Measurements from ENCODE around the gene ADH6.
"Not testable (repeated sequence)": the region's sequence is repeated elsewhere in the genome, so short reads cannot be mapped to it uniquely, and the experiment has no call there.

Gene ADH6

DNA sequence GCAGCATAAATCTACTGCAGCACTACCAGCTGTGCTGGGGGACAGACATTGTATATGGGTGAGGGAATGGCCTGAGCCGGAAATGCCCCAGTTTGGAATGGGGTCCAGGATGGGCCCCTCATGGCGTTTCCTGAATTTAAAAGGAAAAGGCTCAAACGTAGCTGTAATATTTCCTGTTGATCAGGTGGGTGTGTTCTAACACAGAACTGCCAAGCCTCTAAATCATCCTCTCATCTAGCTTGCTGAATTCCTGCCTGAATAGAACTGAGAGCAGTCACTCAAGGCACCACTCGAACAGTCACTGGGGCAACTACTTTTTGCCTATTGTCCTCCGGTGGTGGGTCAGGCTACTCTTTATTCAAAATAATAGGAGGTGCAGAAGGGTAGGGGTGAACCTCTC, 28.7 kb downstream of the ADH6 start:
- no peak for DNase-seq (ENCODE audit: low read depth, low spot score)

DNA sequence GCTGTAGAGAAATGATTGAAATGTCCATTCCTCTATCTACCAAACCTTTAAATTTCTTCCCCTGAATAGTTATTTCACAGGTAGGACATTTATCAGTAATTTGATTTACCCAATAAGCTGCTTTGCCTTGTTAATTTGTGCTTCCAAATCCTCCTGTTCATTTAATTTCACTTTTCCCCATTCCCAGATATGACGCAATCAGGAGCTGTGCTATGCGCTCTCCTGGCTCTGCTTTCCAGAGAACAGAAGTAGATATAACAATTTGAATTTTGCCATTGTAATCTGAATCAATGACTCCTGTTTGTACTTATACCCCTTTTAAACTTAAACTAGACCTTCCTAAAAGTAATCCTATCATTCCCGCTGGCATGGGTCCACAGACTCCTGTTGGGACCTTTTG, 29.1 kb downstream of the ADH6 start:
- not testable (repeated sequence) for DNase-seq (ENCODE audit: low read depth, low spot score)

DNA sequence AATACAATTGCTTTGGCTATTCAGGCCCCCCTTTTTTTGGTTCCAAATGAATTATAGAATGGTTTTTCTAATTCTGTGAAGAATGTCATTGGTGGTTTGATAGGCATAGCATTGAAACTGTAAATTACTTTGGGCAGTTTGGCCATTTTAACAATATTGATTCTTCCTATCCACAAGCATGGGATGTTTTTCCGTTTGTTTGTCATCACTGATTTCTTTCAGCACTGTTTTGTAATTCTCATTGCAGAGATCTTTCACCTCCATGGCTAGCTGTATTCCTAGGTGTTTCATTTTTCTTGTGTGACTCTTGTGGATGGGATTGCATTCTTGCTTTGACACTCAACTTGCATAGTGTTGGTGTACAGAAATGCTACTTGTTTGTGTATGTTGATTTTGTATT, 33.0 kb downstream of the ADH6 start:
- DNase-seq (ENCODE audit: low read depth, low spot score): no peak

DNA sequence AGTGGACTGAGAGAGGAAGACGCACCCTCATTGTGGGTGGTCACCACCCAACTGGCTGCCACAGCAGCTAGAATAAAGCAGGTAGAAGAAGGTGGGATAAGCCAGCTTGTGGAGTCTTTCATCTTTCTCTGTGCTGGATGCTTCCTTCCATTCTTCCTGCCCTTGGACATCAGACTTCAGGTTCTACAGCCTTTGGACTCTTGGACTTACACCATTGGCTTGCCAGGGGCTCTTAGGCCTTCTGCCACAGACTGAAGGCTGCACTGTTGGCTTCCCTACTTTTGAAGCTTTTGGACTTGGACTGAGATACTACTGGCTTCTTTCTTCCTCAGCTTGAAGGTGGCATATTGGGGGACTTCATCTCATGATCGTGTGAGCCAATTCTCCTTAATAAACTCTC, 33.5 kb downstream of the ADH6 start:
- DNase-seq (ENCODE audit: low read depth, low spot score): no peak

DNA sequence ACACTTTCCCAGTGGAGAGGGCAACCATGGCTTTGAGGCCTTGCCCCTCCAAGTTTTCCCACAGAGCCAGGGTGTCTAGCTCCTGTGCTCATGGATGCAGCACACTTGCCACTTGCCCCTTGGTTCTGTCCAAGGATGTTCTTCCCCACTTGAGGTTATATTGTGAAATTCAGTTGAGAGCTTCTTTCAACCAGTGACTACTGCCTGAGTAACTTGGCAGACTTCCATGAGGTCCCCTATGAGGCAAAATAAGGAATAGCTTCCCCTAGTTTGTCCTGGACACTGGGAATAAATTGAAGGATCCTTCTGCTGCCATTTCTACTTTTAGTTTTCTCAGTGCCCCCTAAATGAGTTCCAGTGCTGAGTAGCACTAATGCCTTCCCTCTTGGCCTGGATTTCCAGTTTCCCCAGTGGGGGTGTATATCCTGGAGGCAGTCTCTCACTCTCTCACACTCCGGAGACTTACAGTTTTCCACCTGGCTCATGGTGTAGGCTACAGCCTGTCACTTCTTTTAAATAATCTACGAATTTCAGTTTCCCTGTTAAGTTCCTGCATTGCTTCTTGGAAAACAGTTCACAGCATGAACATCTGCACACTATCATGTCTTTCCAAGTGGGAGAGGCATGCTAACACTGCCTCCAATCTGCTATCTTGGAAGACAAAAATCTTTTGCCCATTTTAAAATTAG, 38.5 kb downstream of the ADH6 start:
- DNase-seq (ENCODE audit: low read depth, low spot score): no peak

DNA sequence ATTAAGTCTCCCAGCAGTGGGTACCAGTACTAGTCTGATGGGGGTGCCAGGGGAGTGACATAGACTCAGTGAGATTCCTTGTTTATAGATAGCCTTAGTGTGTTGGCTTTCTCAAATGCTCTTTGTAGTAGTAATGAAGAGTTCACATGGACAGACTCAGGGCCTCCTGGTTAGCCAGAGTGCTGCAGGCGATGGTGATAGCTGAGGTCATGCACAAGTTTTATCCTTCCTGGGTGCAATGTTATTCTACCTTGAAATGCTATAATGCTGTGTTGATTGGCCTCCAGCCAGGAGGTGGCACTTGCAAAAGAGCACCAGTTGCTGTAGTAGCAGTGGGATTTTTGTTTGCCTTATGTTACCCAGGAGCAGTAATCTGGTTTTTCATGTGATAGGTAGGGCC, 39.4 kb downstream of the ADH6 start:
- no peak for DNase-seq (ENCODE audit: low read depth, low spot score)

DNA sequence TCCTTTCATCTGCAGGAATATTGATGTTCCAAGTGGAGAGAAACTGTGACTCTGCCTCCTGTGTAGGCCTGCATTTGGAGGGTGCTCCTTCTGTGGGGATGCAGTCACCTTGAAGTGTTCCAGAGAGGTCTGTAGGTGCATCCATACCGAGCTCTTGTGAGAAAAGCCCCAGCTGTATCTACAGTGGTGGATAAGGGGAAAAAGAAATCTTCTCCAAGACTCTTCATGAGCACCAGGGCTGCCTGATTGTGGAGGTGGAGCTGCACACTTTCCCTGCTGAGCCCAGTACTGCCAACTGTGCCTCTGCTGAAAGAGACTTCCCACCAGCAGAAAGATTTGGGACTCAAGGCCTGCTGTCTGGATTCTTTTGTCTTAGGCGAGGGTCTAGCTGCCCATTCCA, 39.9 kb downstream of the ADH6 start:
- DNase-seq (ENCODE audit: low read depth, low spot score): no peak

DNA sequence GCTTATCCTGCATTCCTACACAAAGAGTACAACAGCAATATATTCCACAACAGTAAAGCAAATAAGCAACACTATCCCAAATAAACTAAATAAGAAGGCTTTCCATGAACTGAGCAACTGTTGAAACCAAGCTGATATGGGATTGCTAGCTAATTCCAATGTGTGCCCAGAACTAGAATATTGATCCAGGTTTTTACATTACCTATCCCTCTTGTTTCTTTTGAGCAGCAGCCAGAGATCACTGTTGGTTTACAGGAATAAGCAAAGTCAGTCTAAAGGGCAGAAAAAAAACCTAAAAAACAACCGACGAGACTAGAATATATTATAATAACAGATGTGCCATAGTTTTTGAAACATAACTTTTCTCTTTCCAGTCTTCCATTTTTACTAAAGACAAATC, 52.5 kb downstream of the ADH6 start:
- DNase-seq (ENCODE audit: low read depth, low spot score): no peak

DNA sequence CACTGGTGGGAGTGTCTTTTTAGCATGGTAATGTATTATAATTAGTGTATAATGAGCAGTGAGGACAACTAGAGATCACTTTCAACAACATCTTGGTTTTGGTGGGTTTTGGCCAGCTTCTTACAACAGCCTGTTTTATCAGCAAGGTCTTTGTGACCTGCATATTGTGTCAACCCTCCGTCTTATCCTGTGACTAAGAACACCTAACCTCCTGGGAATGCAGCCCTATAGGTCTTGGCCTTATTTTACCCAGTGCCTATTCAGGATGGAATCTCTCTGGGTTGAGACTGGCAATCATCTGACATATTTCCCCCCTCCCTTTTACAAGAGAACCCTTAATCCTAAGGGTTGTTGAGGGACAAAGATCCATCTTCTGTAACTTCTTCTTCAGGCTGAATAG, 53.1 kb downstream of the ADH6 start:
- no peak for DNase-seq (ENCODE audit: low read depth, low spot score)

DNA sequence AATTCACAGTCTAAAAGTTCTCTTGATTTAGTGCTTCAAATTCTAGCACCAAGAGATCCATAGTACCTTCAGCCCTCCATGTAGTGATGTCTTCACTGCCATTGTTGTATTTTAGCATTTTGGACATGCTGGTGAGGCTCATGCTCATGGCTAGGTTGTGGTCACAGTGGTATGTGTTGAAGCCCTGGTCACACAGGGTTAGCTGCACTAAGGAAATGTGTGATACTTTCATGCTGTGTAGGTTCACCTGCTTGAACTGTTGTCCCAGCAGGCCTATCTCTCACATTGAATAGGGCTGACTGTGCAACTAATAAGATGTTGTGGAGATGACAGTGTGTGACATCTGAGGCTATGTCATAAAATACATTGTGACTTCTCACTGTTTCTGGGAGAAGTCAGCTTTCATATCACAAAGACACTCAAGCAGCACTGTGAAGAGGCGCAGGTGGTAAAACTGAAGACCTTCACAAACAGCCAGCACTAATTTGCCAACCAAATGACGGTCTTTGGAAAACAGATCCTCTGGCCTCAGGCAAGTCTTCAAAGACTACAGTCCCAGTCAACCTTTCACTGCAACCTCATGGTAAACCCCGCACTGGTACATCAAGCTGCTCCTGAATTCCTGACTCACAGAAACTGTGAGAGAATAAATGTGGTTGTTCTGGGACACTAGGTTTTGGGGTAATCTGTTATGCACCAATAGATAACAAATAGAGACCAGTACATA, 57.5 kb downstream of the ADH6 start:
- no peak for DNase-seq (ENCODE audit: low read depth, low spot score)

DNA sequence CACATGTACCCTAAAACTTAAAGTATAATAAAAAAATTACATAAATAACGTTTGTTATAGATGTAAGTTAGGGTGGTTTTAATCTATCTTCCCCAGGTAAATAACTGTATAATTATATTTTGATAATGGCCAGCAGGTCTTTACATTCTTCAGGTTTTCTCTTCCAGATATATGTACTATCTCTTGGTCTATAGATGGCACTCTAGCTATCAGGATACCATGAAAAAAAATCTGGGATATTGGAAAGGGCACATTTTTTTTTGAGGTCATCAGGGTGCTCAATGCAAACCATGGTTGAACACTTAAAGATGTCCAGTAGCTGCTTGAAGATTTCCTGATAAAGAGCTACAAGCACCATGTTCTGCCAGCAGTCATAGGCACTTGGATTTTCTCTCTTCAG, 59.3 kb downstream of the ADH6 start:
- DNase-seq (ENCODE audit: low read depth, low spot score): no peak

DNA sequence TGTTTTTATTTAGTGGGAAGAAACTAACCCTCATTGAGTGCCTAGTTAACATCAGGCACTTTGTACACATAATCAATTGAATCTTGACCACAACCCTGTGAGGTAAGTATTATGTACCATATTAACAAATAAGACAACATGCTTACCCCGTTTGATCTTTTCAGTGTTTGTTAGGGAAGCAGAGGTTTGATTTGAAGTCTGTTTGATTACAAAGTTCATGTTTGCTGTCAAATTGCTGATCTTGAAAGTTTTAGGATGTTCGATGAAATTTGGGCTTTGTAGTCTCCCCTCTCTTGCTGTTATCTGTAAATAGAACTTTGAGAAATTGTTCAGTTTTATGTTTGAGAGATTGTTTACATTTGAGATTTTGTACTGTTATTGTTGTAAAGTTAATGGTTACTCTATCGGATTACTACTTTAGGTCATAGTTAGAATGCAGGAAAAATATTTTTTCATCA, 61.5 kb downstream of the ADH6 start:
- no peak for DNase-seq (ENCODE audit: low read depth, low spot score)

DNA sequence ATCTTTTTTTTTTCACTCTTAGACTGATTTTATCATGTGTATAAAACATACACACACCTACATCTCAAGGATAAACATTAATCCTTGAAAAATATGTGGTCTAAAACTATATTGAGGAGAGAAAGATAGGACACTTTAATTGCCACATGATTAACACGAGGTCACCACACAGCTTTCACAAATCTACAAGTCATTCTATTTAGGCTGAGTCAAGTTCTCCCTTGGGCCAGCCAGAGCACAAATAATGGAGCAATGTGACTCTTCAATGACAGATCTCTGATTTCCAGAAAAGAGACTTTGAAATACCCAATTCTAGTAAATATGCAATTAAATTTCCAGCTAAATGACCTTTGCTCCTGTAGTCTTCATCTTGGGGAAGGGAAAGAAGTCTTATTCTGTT, 62.1 kb downstream of the ADH6 start:
- no peak for DNase-seq (ENCODE audit: low read depth, low spot score)

DNA sequence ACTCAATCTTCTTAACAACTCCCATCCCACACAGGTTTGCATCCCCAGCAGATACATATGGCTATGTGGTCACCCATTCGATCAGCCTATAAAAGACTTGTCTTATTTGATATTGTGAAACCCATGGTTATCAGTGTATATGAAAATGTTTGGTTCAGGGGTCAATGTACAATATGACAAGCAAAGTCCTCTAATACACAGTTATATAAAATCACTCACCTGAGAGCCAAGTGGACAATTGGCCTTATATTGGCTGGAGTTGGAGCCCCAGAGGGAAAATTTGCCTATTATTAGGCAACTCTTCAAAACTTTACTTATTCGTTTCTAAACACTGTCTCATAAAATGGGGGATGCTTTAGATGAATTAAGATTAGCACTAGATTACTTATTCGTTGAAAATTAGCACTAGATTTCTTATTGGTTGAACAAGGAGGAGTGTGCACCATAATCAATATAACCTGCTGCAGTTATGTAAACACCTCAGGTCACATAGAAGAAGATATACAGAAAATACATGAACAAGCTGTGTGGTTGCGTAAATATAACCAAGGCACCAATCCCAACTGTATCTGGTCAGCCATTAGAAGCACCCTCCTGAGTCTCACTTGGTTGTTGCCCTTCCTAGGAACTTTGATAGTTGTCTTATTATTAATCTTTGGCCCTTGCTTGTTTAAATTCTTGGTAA, 64.2 kb downstream of the ADH6 start:
- DNase-seq (ENCODE audit: low read depth, low spot score): no peak
